IMR-90 (cell line): Measurements from ENCODE around the gene SSU72. TPM values are rescaled to one million over a fixed set of nuclear protein-coding genes. Genes with fewer than 3 reads are reported as not detected.

ENCODE experiments used
- ATAC-seq: fragments of 200-7000 bp; cut with Tn5 transposase; 2 replicates; pipeline ENCODE4 v1.9.1; 2020; ENCODE audit warnings: low read depth, mild to moderate bottlenecking, moderate library complexity
- BruUV-seq: library from RNA; stranded (reverse); fragments of 400-500 nt; replicated peaks from 2 replicates; lab custom pipeline; 2021; lab: Mats Ljungman, UMichigan
- CTCF ChIA-PET: fragments of 300-600 bp; formaldehyde crosslinking; extraction: SDS; loops from one replicate; lab custom pipeline; 2021; ENCODE audit warnings: antibody characterized with exemption; lab: Yijun Ruan, JAX
- POLR2A ChIA-PET: fragments of 300-600 bp; sonication (Branson Sonifier 250); formaldehyde crosslinking; loops from one replicate; lab custom pipeline; 2022; ENCODE audit warnings: antibody characterized with exemption; ENCODE audit not compliant: unreplicated experiment; lab: Charles Lee
- DNase-seq: peaks from one replicate; pipeline ENCODE4 v3.0.0; 2013
- H2AFZ ChIP-seq: replicated peaks from 2 replicates; pipeline ENCODE3; 2013; ENCODE audit warnings: low read length, mild to moderate bottlenecking; ENCODE audit not compliant: poor library complexity
- H2AK5ac ChIP-seq: 2 replicates; pipeline ENCODE4 v1.6.1; 2013; ENCODE audit warnings: low read depth, low read length, inconsistent platforms
- H2AK9ac ChIP-seq: replicated peaks from 2 replicates; pipeline ENCODE3; 2013; ENCODE audit warnings: mild to moderate bottlenecking, low read depth, low read length, moderate library complexity; ENCODE audit not compliant: poor library complexity
- H2BK120ac ChIP-seq: 2 replicates; pipeline ENCODE4 v1.6.1; 2013; ENCODE audit warnings: low read depth, low read length, inconsistent platforms
- H2BK15ac ChIP-seq: 3 replicates; pipeline ENCODE4 v1.6.1; 2013; ENCODE audit warnings: low read depth, low read length, inconsistent platforms
- H2BK20ac ChIP-seq: 2 replicates; pipeline ENCODE4 v1.6.1; 2013; ENCODE audit warnings: low read depth, mild to moderate bottlenecking, inconsistent platforms, low read length, moderate library complexity
- H2BK5ac ChIP-seq: 2 replicates; pipeline ENCODE4 v1.6.1; 2013; ENCODE audit warnings: mild to moderate bottlenecking, low read depth, low read length, inconsistent platforms; ENCODE audit not compliant: poor library complexity, severe bottlenecking
- H3K14ac ChIP-seq: replicated peaks from 2 replicates; pipeline ENCODE4 v1.6.1; 2013; ENCODE audit warnings: low read depth, low read length, inconsistent platforms
- H3K18ac ChIP-seq: 2 replicates; pipeline ENCODE4 v1.6.1; 2013; ENCODE audit warnings: low read depth, low read length, control low read depth
- H3K23ac ChIP-seq: 2 replicates; pipeline ENCODE4 v1.6.1; 2013; ENCODE audit warnings: low read depth, low read length, inconsistent platforms
- H3K27ac ChIP-seq: 2 replicates; pipeline ENCODE4 v1.5.1; 2013; ENCODE audit warnings: mild to moderate bottlenecking, control low read depth, low read length; ENCODE audit not compliant: insufficient read depth
- H3K27me3 ChIP-seq: 2 replicates; pipeline ENCODE4 v1.6.1; 2013; ENCODE audit warnings: low read length; ENCODE audit not compliant: control insufficient read depth, insufficient read depth
- H3K36me3 ChIP-seq: 2 replicates; pipeline ENCODE4 v1.6.1; 2013; ENCODE audit warnings: low read length, mixed read lengths; ENCODE audit not compliant: control insufficient read depth, insufficient read depth
- H3K4ac ChIP-seq: 2 replicates; pipeline ENCODE4 v1.6.1; 2013; ENCODE audit warnings: low read depth, low read length, inconsistent platforms
- H3K4me1 ChIP-seq: 2 replicates; pipeline ENCODE4 v1.6.1; 2013; ENCODE audit warnings: low read length, mixed read lengths; ENCODE audit not compliant: control insufficient read depth, insufficient read depth
- H3K4me2 ChIP-seq: 2 replicates; pipeline ENCODE4 v1.6.1; 2013; ENCODE audit warnings: low read depth, mild to moderate bottlenecking, control low read depth, low read length, moderate library complexity
- H3K4me3 ChIP-seq: 2 replicates; pipeline ENCODE4 v1.5.1; 2013; ENCODE audit warnings: low read depth, mild to moderate bottlenecking, control low read depth, low read length, moderate library complexity; ENCODE audit not compliant: insufficient read depth
- H3K56ac ChIP-seq: 2 replicates; pipeline ENCODE4 v1.6.1; 2013; ENCODE audit warnings: low read length, inconsistent platforms; ENCODE audit not compliant: insufficient read depth; ENCODE audit errors: extremely low read depth
- H3K79me1 ChIP-seq, 2 experiments: 2 replicates each; pipeline ENCODE4 v1.6.1; 2013; ENCODE audit warnings: low read length in 2 of 2, inconsistent platforms in 1 of 2, low read depth in 1 of 2
- H3K9ac ChIP-seq: 2 replicates; pipeline ENCODE4 v1.6.1; 2013; ENCODE audit warnings: low read depth, low read length, control low read depth
- H3K9me1 ChIP-seq: 2 replicates; pipeline ENCODE4 v1.6.1; 2013; ENCODE audit warnings: low read length, inconsistent platforms; ENCODE audit not compliant: insufficient read depth
- H3K9me3 ChIP-seq: 2 replicates; pipeline ENCODE4 v1.6.1; 2013; ENCODE audit warnings: low read length; ENCODE audit not compliant: control insufficient read depth, insufficient read depth
- H4K20me1 ChIP-seq: 2 replicates; pipeline ENCODE4 v1.6.1; 2013; ENCODE audit warnings: low read length, inconsistent platforms; ENCODE audit not compliant: insufficient read depth
- H4K5ac ChIP-seq: 2 replicates; pipeline ENCODE4 v1.6.1; 2013; ENCODE audit warnings: mild to moderate bottlenecking, low read depth, low read length, control low read depth
- H4K8ac ChIP-seq, 2 experiments: 2 replicates each; pipeline ENCODE4 v1.6.1; 2013; ENCODE audit warnings: low read depth in 2 of 2, low read length in 2 of 2, control low read depth in 1 of 2, inconsistent platforms in 1 of 2
- H4K91ac ChIP-seq: 2 replicates; pipeline ENCODE4 v1.6.1; 2013; ENCODE audit warnings: low read depth, low read length, inconsistent platforms; ENCODE audit not compliant: insufficient read depth
- BHLHE40 ChIP-seq: fragments of 150-350 bp; IDR thresholded peaks from 2 replicates; pipeline ENCODE4 v1.6.1; 2016; ENCODE audit warnings: mild to moderate bottlenecking, low read depth, low read length
- CEBPB ChIP-seq: IDR thresholded peaks from 2 replicates; pipeline ENCODE4 v1.6.1; 2012; ENCODE audit warnings: low read depth, low read length, improper control_type of control experiment
- CHD1 ChIP-seq: IDR thresholded peaks from 2 replicates; pipeline ENCODE4 v1.6.1; 2012; ENCODE audit warnings: low read depth, low read length, improper control_type of control experiment
- CTCF ChIP-seq: conservative IDR thresholded peaks from 2 replicates; pipeline ENCODE4 v1.5.1; 2012; ENCODE audit warnings: mild to moderate bottlenecking, low read depth, low read length, improper control_type of control experiment
- ELK1 ChIP-seq: fragments of 150-350 bp; IDR thresholded peaks from 2 replicates; pipeline ENCODE4 v1.6.1; 2016; ENCODE audit warnings: low read depth, mild to moderate bottlenecking, low read length, moderate library complexity, borderline replicate concordance
- FOS ChIP-seq: fragments of 150-350 bp; IDR thresholded peaks from 2 replicates; pipeline ENCODE4 v1.6.1; 2016; ENCODE audit warnings: low read depth, low read length
- MAFK ChIP-seq: IDR thresholded peaks from 2 replicates; pipeline ENCODE4 v1.6.1; 2012; ENCODE audit warnings: low read depth, low read length, improper control_type of control experiment
- MAZ ChIP-seq: IDR thresholded peaks from 2 replicates; pipeline ENCODE4 v1.6.1; 2012; ENCODE audit warnings: low read depth, mild to moderate bottlenecking, low read length, improper control_type of control experiment, moderate library complexity, borderline replicate concordance
- NFE2L2 ChIP-seq: fragments of 150-350 bp; IDR thresholded peaks from 2 replicates; pipeline ENCODE4 v1.6.1; 2016; ENCODE audit warnings: low read depth, mild to moderate bottlenecking, low read length
- POLR2A ChIP-seq: IDR thresholded peaks from 2 replicates; pipeline ENCODE4 v1.6.1; 2012; ENCODE audit warnings: mild to moderate bottlenecking, low read depth, low read length
- RAD21 ChIP-seq: IDR thresholded peaks from 2 replicates; pipeline ENCODE4 v1.6.1; 2012; ENCODE audit warnings: low read length, improper control_type of control experiment
- RCOR1 ChIP-seq: IDR thresholded peaks from 2 replicates; pipeline ENCODE4 v1.6.1; 2012; ENCODE audit warnings: mild to moderate bottlenecking, low read length, improper control_type of control experiment; ENCODE audit not compliant: insufficient replicate concordance
- RFX5 ChIP-seq: IDR thresholded peaks from 2 replicates; pipeline ENCODE4 v1.8.0; 2012; ENCODE audit warnings: low read depth, mild to moderate bottlenecking, low read length, moderate library complexity
- SMC3 ChIP-seq: fragments of 150-350 bp; IDR thresholded peaks from 2 replicates; pipeline ENCODE4 v1.6.1; 2016; ENCODE audit warnings: low read depth, mild to moderate bottlenecking, antibody characterized with exemption, low read length, moderate library complexity
- WGBS, 2 experiments: methylation state at CpG; one replicate each; pipeline versions ENCODE4 v1.1.5 to v1.1.7; 2013; ENCODE audit warnings: missing lambda C conversion rate in 2 of 2; ENCODE audit not compliant: insufficient read length in 1 of 2; ENCODE audit errors: extremely low coverage in 2 of 2; 5-methylcytosine and 5-hydroxymethylcytosine counted together
- dilution Hi-C: fragments of 300-500 bp; cut with HindIII; formaldehyde crosslinking; loops from one replicate; pipeline ENCODE4 v1.14.3; 2018; ENCODE audit warnings: low sequenced_read_pairs; ENCODE audit not compliant: unreplicated experiment
- in situ Hi-C: fragments of 300-500 bp; cut with MboI; formaldehyde crosslinking; loops from 3 replicates; pipeline ENCODE4 v1.14.3; 2019; ENCODE audit warnings: low sequenced_read_pairs, inconsistent platforms, mixed read lengths
- intact Hi-C: fragments of 100-400 bp; cut with micrococcal nuclease; formaldehyde crosslinking; loops from 2 replicates; pipeline ENCODE4 v1.10.0; 2022
- polyA plus RNA-seq, 3 experiments: library from polyadenylated mRNA; depleted of rRNA; stranded (reverse); fragments of >200 nt; gene quantifications; 2 replicates each; pipeline ENCODE4 v1.2.3, GENCODE V29; 2012; ENCODE audit warnings: low replicate concordance in 1 of 3
- total RNA-seq: library from RNA; depleted of rRNA; stranded (reverse); fragments of >200 nt; gene quantifications from 2 replicates; pipeline ENCODE4 v1.2.3, GENCODE V29; 2012
- TF ChIP-seq, protein P1 (sequence below): fragments of 150-350 bp; IDR thresholded peaks from 2 replicates; pipeline ENCODE4 v1.6.1; 2017; ENCODE audit warnings: mild to moderate bottlenecking, antibody characterized with exemption, low read length, low read depth

Gene SSU72
- total and polyA plus RNA-seq, 2 of the 4 experiments (the other 2 are of a cell fraction): 33.7 to 88.4 TPM

DNA sequence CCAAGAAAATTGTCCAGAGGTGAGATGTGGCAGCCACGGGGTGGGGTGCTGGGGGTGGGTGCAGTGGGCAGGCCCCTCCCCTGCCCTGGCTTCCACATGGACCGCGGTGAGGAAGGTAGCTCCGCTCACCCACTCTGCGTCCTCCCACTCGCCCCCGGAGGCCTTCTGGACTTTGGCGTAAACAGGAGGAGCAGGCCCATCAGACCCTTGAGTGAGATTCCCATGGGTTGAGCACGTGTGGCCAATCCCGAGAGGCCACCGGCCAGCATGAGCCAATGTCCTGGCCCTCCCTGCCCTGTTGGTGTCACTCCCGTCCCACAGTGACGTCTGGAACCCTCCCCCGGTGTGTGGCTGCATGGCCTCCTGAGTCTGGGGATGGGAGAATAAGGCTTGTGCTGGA lies 26.1 kb downstream of the SSU72 start:
- Histone ChIP-seq H3K9me1 (no peaks in the 10 kb centered on the region; the same call in 1 of the 2 replicates), H3K9me3 (no peaks in the 10 kb centered on the region), H3K4me1 (peaks cover 6% of the 10 kb centered on the region; the same call in 1 of the 2 replicates), H4K20me1 (peaks cover 42% of the 10 kb centered on the region), H2AFZ (no peak overlapping the region), H2BK120ac (no peak overlapping the region), H2BK20ac (no peak overlapping the region), H3K4ac (no peak overlapping the region), H2BK15ac (no peak overlapping the region), H3K9ac (no peak overlapping the region), H2BK5ac (no peak overlapping the region), H4K8ac (no peak overlapping the region), H3K56ac (no peak overlapping the region), H3K27me3 (no peaks in the 10 kb centered on the region), H4K5ac (no peak overlapping the region), H3K23ac (no peak overlapping the region), H3K14ac (no peak overlapping the region), H3K4me3 (no peak overlapping the region), H2AK5ac (no peak overlapping the region), H3K79me1 (peaks cover 13 to 77% of the 10 kb centered on the region in 2 experiments), H3K36me3 (peaks cover 8% of the 10 kb centered on the region; the same call in 1 of the 2 replicates), H3K27ac (no peak overlapping the region), H3K4me2 (no peak overlapping the region), H3K18ac (no peak overlapping the region), H4K91ac (no peak overlapping the region), H2AK9ac (no peak overlapping the region)
- ATAC-seq (no peak), DNase-seq (no peak)
- TF ChIP-seq RCOR1 (no peak), ELK1 (no peak), MAFK (no peak), CHD1 (no peak), CEBPB (no peak), MAZ (no peak), NFE2L2 (no peak), BHLHE40 (no peak), FOS (no peak), SMC3 (no peak), RFX5 (no peak), CTCF (no peak), POLR2A (no peak), RAD21 (no peak)
- TF ChIP-seq, protein P1, sequence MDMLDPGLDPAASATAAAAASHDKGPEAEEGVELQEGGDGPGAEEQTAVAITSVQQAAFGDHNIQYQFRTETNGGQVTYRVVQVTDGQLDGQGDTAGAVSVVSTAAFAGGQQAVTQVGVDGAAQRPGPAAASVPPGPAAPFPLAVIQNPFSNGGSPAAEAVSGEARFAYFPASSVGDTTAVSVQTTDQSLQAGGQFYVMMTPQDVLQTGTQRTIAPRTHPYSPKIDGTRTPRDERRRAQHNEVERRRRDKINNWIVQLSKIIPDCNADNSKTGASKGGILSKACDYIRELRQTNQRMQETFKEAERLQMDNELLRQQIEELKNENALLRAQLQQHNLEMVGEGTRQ: no peak
- POLR2A ChIA-PET: no interaction called here
- in situ Hi-C loops: no loop called here
- CTCF ChIA-PET: no interaction called here
- BruUV-seq: no TSS peak
- 85% methylated on average over 4 of the region's 14 CpGs; no CpG with 5 or more reads in 1 of the 2 experiments for WGBS, 2 experiments
- dilution Hi-C loops: no loop called here
- intact Hi-C loops: no loop called here
